DMS53 treated with DMSO at 0.1 percent for 48 hours (cell line): Measurements from ENCODE around the gene CLCN3.
"Not testable (repeated sequence)": the region's sequence is repeated elsewhere in the genome, so short reads cannot be mapped to it uniquely, and the experiment has no call there.

Experiments
- DNase-seq: peaks from one replicate; lab custom pipeline; 2025; ENCODE audit not compliant: unreplicated experiment; lab: John Stamatoyannopoulos, UW

CLCN3 gene

DNA sequence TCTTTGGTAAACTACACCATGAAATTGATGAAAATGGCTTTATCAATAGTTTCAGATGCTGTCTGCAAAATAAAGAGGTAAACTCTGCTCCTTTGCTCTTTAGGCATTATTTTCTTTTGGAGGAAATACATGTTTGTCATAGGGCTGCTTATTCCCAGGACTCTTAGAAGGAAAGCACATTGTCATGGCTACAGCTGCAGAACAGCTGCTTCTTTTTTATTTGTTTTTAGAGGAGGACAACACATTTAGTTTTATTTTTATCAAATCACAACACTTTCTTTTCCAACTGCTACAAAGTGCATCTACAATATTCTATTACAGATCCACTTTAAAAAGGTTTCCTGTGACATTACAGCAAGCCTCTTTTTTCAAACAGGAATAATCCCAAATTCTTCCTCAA lies 150.0 kb downstream of the CLCN3 start:
- no peak for DNase-seq

DNA sequence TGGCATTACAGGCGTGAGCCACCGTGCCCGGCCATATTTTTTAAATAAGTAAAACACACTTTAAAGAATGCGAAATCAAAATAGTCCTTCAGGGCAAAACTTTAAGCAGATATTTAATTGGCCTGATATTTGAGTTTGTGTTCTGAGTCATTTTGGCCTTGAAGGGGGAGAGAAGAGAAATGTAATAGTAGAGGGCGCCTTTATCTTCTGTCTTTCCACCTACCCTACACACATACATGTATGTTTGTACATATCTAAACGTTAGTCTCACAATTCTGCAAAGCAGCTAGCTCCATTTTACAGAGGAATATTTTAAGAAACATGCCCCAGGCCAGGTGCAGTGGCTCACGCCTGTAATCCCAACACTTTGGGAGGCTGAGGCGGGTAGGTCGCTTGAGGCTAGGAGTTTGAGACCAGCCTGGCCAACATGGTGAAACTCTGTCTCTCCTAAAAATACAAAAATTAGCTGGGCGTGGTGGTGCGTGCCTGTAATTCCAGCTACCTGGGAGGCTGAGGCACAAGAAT lies 151.2 kb downstream of the CLCN3 start:
- DNase-seq = not testable (repeated sequence)
